HEK293 (cell line): Measurements from ENCODE around the gene PRELID1.

Experiments
- REST ChIP-seq: fragments of 450-650 bp; formaldehyde crosslinking; IDR thresholded peaks from 2 replicates; pipeline ENCODE4 v1.5.1; 2016; ENCODE audit warnings: missing biosample characterization, missing genetic modification characterization
- SALL2 ChIP-seq: fragments of 450-650 bp; formaldehyde crosslinking; IDR thresholded peaks from 2 replicates; pipeline ENCODE4 v1.5.0; 2017; ENCODE audit warnings: missing biosample characterization, mild to moderate bottlenecking, missing genetic modification characterization, borderline replicate concordance
- SP2 ChIP-seq: fragments of 450-650 bp; formaldehyde crosslinking; IDR thresholded peaks from 2 replicates; pipeline ENCODE4 v1.5.1; 2016; ENCODE audit warnings: missing biosample characterization, missing genetic modification characterization
- ZNF280C ChIP-seq: fragments of 450-650 bp; formaldehyde crosslinking; IDR thresholded peaks from 2 replicates; pipeline ENCODE4 v1.5.1; 2016; ENCODE audit warnings: missing biosample characterization, missing genetic modification characterization
- ZNF416 ChIP-seq: fragments of 450-650 bp; formaldehyde crosslinking; IDR thresholded peaks from 2 replicates; pipeline ENCODE4 v1.5.1; 2016; ENCODE audit warnings: missing biosample characterization, missing genetic modification characterization
- ZNF488 ChIP-seq: fragments of 450-650 bp; formaldehyde crosslinking; IDR thresholded peaks from 2 replicates; pipeline ENCODE4 v1.5.1; 2016; ENCODE audit warnings: missing biosample characterization, missing genetic modification characterization
- ZNF544 ChIP-seq: fragments of 450-650 bp; formaldehyde crosslinking; IDR thresholded peaks from 2 replicates; pipeline ENCODE4 v1.5.0; 2017; ENCODE audit warnings: missing biosample characterization, missing genetic modification characterization
- ZNF660 ChIP-seq: fragments of 450-650 bp; IDR thresholded peaks from 2 replicates; pipeline ENCODE4 v1.5.1; 2018; ENCODE audit warnings: missing biosample characterization, mild to moderate bottlenecking, missing genetic modification characterization
- ZNF707 ChIP-seq: fragments of 450-650 bp; formaldehyde crosslinking; IDR thresholded peaks from 2 replicates; pipeline ENCODE4 v1.5.1; 2016; ENCODE audit warnings: missing biosample characterization, missing genetic modification characterization
- TF ChIP-seq, protein P1 (sequence below): fragments of 450-650 bp; formaldehyde crosslinking; IDR thresholded peaks from 2 replicates; pipeline ENCODE4 v1.5.1; 2016; ENCODE audit warnings: missing biosample characterization, missing genetic modification characterization
- TF ChIP-seq, protein P2 (sequence below): fragments of 450-650 bp; formaldehyde crosslinking; IDR thresholded peaks from 2 replicates; pipeline ENCODE4 v1.5.1; 2016; ENCODE audit warnings: missing biosample characterization, missing genetic modification characterization

GRCh38 chr5:177300236-177300880 is 3.2 kb upstream of the PRELID1 start:
- TF ChIP-seq, protein P1, sequence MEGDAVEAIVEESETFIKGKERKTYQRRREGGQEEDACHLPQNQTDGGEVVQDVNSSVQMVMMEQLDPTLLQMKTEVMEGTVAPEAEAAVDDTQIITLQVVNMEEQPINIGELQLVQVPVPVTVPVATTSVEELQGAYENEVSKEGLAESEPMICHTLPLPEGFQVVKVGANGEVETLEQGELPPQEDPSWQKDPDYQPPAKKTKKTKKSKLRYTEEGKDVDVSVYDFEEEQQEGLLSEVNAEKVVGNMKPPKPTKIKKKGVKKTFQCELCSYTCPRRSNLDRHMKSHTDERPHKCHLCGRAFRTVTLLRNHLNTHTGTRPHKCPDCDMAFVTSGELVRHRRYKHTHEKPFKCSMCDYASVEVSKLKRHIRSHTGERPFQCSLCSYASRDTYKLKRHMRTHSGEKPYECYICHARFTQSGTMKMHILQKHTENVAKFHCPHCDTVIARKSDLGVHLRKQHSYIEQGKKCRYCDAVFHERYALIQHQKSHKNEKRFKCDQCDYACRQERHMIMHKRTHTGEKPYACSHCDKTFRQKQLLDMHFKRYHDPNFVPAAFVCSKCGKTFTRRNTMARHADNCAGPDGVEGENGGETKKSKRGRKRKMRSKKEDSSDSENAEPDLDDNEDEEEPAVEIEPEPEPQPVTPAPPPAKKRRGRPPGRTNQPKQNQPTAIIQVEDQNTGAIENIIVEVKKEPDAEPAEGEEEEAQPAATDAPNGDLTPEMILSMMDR (tag by site-specific recombination): peak; percentile 56
- TF ChIP-seq REST (tag by site-specific recombination) (no peak), ZNF488 (no peak), ZNF660 (no peak), ZNF707 (tag by site-specific recombination) (no peak), SALL2 (no peak), SP2 (tag by site-specific recombination) (peak; percentile 45; the same call in 1 of the 2 replicates), ZNF416 (tag by site-specific recombination) (no peak), ZNF544 (tag by site-specific recombination) (no peak), ZNF280C (tag by site-specific recombination) (no peak)
- TF ChIP-seq, protein P2, sequence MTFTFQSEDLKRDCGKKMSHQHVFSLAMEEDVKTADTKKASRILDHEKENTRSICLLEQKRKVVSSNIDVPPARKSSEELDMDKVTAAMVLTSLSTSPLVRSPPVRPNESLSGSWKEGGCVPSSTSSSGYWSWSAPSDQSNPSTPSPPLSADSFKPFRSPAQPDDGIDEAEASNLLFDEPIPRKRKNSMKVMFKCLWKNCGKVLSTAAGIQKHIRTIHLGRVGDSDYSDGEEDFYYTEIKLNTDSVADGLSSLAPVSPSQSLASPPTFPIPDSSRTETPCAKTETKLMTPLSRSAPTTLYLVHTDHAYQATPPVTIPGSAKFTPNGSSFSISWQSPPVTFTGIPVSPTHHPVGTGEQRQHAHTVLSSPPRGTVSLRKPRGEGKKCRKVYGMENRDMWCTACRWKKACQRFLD: no peak
